ENCODE results near the gene ADAM22. TPM values are rescaled to one million over a fixed set of nuclear protein-coding genes. Genes with fewer than 3 reads are reported as not detected.

The ADAM22 gene
- polyA plus RNA-seq, 2 of the 4 experiments (the other 2 are of a cell fraction), result 0.53 to 0.59 TPM

DNA sequence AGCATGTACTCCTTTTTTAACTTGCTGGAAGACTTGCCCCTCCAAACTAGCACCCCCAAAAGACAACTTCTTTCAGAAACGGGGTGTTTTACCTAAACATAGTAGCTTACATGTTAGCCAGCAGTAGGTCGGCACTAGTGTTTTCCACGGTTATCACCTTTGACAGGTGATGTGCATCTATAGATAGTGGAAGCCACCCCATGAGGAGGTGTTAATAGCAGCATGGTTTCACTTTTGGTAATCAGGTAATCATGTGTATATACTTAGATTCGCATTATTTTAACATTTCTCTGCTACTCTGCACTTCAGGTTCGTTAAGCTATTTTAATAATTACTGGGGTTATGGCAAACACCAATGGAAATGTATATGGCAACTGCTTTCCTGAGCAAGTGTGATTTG lies 268.2 kb downstream of the ADAM22 start:
- ChIA-PET CTCF (no interaction called here), POLR2A (interaction anchor here (1.4 kb wide), 1 partner anchor 25 kb away, joined by 3 read pairs; no protein-coding TSS in a partner anchor)
- 85% methylated on average over 5 of the region's 5 CpGs for WGBS (ENCODE audit: missing lambda C conversion rate)
- FAIRE-seq (no peak), DNase-seq (ENCODE audit: low read depth in 1 of 2, low spot score in 1 of 2) (no peak), ATAC-seq (no peak)
- H3K9me3 ChIP-seq, result no peaks in the 10 kb centered on the region
- H3K4me2 ChIP-seq, result no peak overlapping the region
- no peaks in the 10 kb centered on the region for H3K4me1 ChIP-seq
- TF ChIP-seq, protein P1, sequence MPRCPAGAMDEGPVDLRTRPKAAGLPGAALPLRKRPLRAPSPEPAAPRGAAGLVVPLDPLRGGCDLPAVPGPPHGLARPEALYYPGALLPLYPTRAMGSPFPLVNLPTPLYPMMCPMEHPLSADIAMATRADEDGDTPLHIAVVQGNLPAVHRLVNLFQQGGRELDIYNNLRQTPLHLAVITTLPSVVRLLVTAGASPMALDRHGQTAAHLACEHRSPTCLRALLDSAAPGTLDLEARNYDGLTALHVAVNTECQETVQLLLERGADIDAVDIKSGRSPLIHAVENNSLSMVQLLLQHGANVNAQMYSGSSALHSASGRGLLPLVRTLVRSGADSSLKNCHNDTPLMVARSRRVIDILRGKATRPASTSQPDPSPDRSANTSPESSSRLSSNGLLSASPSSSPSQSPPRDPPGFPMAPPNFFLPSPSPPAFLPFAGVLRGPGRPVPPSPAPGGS (IDR thresholded peaks at IDR 0.05), result no peak
- TF ChIP-seq EP300 (IDR thresholded peaks at IDR 0.05) (no peak), RNF2 (IDR thresholded peaks at IDR 0.05; ENCODE audit: borderline replicate concordance, low read depth) (no peak), ZSCAN20 (CRISPR knock-in tag; IDR thresholded peaks at IDR 0.05) (no peak), FOXS1 (CRISPR knock-in tag; IDR thresholded peaks at IDR 0.05) (no peak), ESRRA (IDR thresholded peaks at IDR 0.05; ENCODE audit: borderline replicate concordance, low read length) (no peak), PHF8 (IDR thresholded peaks at IDR 0.05; ENCODE audit: borderline replicate concordance, low read depth) (no peak), SREBF2 (IDR thresholded peaks at IDR 0.05) (no peak), HOXA7 (CRISPR knock-in tag; IDR thresholded peaks at IDR 0.05) (no peak), HEYL (CRISPR knock-in tag; IDR thresholded peaks at IDR 0.05) (no peak), MYC (IDR thresholded peaks at IDR 0.05; ENCODE audit: borderline replicate concordance, low read length) (no peak), ZC3H11A (IDR thresholded peaks at IDR 0.05) (no peak), CHD4 (IDR thresholded peaks at IDR 0.05; ENCODE audit: borderline replicate concordance) (no peak), HOXB13 (CRISPR knock-in tag; IDR thresholded peaks at IDR 0.05; ENCODE audit: low read depth) (no peak)
- TF ChIP-seq, protein P2, sequence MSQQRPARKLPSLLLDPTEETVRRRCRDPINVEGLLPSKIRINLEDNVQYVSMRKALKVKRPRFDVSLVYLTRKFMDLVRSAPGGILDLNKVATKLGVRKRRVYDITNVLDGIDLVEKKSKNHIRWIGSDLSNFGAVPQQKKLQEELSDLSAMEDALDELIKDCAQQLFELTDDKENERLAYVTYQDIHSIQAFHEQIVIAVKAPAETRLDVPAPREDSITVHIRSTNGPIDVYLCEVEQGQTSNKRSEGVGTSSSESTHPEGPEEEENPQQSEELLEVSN (IDR thresholded peaks at IDR 0.05; ENCODE audit: borderline replicate concordance, low read depth), result no peak
- TF ChIP-seq, protein P3, sequence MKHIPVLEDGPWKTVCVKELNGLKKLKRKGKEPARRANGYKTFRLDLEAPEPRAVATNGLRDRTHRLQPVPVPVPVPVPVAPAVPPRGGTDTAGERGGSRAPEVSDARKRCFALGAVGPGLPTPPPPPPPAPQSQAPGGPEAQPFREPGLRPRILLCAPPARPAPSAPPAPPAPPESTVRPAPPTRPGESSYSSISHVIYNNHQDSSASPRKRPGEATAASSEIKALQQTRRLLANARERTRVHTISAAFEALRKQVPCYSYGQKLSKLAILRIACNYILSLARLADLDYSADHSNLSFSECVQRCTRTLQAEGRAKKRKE (CRISPR knock-in tag; IDR thresholded peaks at IDR 0.05; ENCODE audit: low read depth), result no peak
- TF ChIP-seq, protein P4, sequence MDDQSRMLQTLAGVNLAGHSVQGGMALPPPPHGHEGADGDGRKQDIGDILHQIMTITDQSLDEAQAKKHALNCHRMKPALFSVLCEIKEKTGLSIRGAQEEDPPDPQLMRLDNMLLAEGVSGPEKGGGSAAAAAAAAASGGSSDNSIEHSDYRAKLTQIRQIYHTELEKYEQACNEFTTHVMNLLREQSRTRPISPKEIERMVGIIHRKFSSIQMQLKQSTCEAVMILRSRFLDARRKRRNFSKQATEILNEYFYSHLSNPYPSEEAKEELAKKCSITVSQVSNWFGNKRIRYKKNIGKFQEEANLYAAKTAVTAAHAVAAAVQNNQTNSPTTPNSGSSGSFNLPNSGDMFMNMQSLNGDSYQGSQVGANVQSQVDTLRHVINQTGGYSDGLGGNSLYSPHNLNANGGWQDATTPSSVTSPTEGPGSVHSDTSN (IDR thresholded peaks at IDR 0.05), result no peak
- no peak overlapping the region for H3K4me3 ChIP-seq
- H3K27ac ChIP-seq, result no peak overlapping the region

DNA sequence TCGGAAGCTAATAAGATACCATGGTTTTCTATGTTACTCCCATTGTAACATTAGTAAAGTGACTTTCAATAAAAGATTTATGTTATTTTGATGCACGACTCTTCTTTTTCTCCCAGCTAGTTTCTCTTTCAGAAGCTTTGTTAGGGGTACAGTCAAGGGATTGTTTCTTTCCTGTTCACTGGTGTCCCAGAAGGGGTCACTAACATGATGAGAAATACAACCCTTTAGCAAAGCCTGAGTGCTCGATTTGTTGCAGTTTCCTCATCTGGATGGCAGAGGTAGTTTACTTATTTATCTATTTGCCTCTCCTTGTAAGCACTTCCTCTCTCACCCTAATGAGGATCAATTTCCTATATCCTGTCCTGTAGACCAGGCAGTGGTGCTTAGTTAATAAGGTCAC lies 268.7 kb downstream of the ADAM22 start:
- no peaks in the 10 kb centered on the region for H3K9me3 ChIP-seq
- TF ChIP-seq ZSCAN20 (CRISPR knock-in tag; IDR thresholded peaks at IDR 0.05) (no peak), GATA3 (IDR thresholded peaks at IDR 0.05; ENCODE audit: borderline replicate concordance) (no peak), ZNF302 (CRISPR knock-in tag; IDR thresholded peaks at IDR 0.05) (no peak), RNF2 (IDR thresholded peaks at IDR 0.05; ENCODE audit: borderline replicate concordance, low read depth) (no peak), CHD2 (IDR thresholded peaks at IDR 0.05; ENCODE audit: low read length, partially characterized antibody) (no peak), HDAC2 (IDR thresholded peaks at IDR 0.05) (no peak), NFE2L2 (conservative IDR thresholded peaks at IDR 0.05; ENCODE audit: low read length) (no peak), KDM5A (IDR thresholded peaks at IDR 0.05) (no peak), RFX5 (IDR thresholded peaks at IDR 0.05) (no peak), ZFP36 (IDR thresholded peaks at IDR 0.05; ENCODE audit: borderline replicate concordance, partially characterized antibody) (no peak), HOXA7 (CRISPR knock-in tag; IDR thresholded peaks at IDR 0.05) (no peak), JUNB (IDR thresholded peaks at IDR 0.05) (no peak)
- TF ChIP-seq, protein P1 (IDR thresholded peaks at IDR 0.05), result no peak
- no peaks in the 10 kb centered on the region for H3K4me1 ChIP-seq
- H3K27ac ChIP-seq, result no peak overlapping the region
- 81% methylated on average over 3 of the region's 3 CpGs for WGBS (ENCODE audit: missing lambda C conversion rate)
- no peak for DNase-seq (ENCODE audit: low read depth in 1 of 2, low spot score in 1 of 2)
- H3K4me3 ChIP-seq, result no peak overlapping the region
- no peak for FAIRE-seq
- H3K4me2 ChIP-seq, result no peak overlapping the region
- CTCF ChIA-PET, result interaction anchor here (1.0 kb wide), 1 partner anchor 10 kb away, joined by 4 read pairs; no protein-coding TSS in a partner anchor
- POLR2A ChIA-PET, result interaction anchor here (1.4 kb wide), 1 partner anchor 24 kb away, joined by 3 read pairs; no protein-coding TSS in a partner anchor
- ATAC-seq, result no peak

Measured in A549 (cell line).